SJSA1 (cell line): Measurements from ENCODE around the gene HOXD8. TPM values are rescaled to one million over a fixed set of nuclear protein-coding genes. Genes with fewer than 3 reads are reported as not detected.

Source experiments
- DNase-seq, 2 experiments: peaks; one replicate each; pipeline ENCODE4 v3.0.0-alpha.2; 2015 to 2020; ENCODE audit warnings: low spot score in 2 of 2, low read depth in 1 of 2
- H3K27ac ChIP-seq: fragments of 250-450 bp; sonication (Bioruptor Pico); 2 replicates; pipeline ENCODE4 v1.5.1; 2020; ENCODE audit warnings: mild to moderate bottlenecking, moderate library complexity
- H3K27me3 ChIP-seq: fragments of 250-450 bp; sonication (Bioruptor Pico); replicated peaks from 2 replicates; pipeline ENCODE4 v1.5.1; 2020; ENCODE audit warnings: mild to moderate bottlenecking, moderate library complexity
- H3K36me3 ChIP-seq: fragments of 250-450 bp; sonication (Bioruptor Pico); 2 replicates; pipeline ENCODE4 v1.5.1; 2020; ENCODE audit warnings: mild to moderate bottlenecking
- H3K4me1 ChIP-seq: fragments of 250-450 bp; sonication (Bioruptor Pico); replicated peaks from 2 replicates; pipeline ENCODE4 v1.6.1; 2021; ENCODE audit warnings: mild to moderate bottlenecking
- H3K4me3 ChIP-seq: fragments of 250-450 bp; sonication (Bioruptor Pico); 2 replicates; pipeline ENCODE4 v1.5.1; 2020; ENCODE audit warnings: mild to moderate bottlenecking
- H3K9me3 ChIP-seq: fragments of 250-450 bp; sonication (Bioruptor Pico); replicated peaks from 2 replicates; pipeline ENCODE4 v1.5.1; 2020; ENCODE audit warnings: mild to moderate bottlenecking
- total RNA-seq: library from RNA; depleted of rRNA; stranded (reverse); fragments of >200 nt; shearing (Covaris generic); gene quantifications from 2 replicates; pipeline ENCODE4 v1.2.3, GENCODE V29; 2014

The HOXD8 gene
- total RNA-seq, 1 experiment from 2014 or later, result 16.8 TPM

DNA sequence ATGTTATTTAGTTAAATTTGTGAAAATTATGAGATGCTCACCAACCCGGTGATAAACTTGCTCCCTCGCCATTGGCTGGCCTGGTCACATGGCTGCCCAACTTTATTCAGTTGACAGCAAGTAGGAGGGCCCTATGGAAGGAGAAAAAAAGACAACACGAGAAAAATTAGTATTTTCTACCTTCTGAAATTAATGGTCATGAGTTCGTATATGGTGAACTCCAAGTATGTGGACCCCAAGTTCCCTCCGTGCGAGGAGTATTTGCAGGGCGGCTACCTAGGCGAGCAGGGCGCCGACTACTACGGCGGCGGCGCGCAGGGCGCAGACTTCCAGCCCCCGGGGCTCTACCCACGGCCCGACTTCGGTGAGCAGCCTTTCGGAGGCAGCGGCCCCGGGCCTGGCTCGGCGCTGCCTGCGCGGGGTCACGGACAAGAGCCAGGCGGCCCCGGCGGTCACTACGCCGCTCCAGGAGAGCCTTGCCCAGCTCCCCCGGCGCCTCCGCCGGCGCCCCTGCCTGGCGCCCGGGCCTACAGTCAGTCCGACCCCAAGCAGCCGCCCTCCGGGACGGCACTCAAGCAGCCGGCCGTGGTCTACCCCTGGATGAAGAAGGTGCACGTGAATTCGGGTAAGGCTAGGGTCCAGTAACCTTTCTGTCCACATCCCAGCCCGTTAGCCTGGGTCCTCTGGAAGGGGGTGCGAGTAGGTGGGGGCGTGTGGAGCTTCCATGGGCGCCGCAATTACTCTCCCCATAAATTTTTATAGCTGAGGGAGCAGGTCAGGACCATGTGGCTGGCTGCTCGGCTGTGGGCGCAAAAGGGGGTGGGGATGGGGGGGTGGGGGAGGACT lies 22.2 kb downstream of the HOXD8 start, which contains the start of gene HOXD4:
TSS of gene HOXD4 (plus strand) at position 109 of the 846 bp plus-strand sequence. CDS start at position 193, 84 bp downstream.
- H3K4me1 ChIP-seq, result no peaks in the 10 kb centered on the region
- H3K9me3 ChIP-seq, result no peaks in the 10 kb centered on the region
- H3K27me3 ChIP-seq, result no peaks in the 10 kb centered on the region
- H3K27ac ChIP-seq, result no peak within 1 kb of the TSS
- peaks cover 14% of the 10 kb centered on the region; the same call in 1 of the 2 replicates for H3K36me3 ChIP-seq
- no peak within 1 kb of the TSS for H3K4me3 ChIP-seq
- DNase-seq, result no peak

DNA sequence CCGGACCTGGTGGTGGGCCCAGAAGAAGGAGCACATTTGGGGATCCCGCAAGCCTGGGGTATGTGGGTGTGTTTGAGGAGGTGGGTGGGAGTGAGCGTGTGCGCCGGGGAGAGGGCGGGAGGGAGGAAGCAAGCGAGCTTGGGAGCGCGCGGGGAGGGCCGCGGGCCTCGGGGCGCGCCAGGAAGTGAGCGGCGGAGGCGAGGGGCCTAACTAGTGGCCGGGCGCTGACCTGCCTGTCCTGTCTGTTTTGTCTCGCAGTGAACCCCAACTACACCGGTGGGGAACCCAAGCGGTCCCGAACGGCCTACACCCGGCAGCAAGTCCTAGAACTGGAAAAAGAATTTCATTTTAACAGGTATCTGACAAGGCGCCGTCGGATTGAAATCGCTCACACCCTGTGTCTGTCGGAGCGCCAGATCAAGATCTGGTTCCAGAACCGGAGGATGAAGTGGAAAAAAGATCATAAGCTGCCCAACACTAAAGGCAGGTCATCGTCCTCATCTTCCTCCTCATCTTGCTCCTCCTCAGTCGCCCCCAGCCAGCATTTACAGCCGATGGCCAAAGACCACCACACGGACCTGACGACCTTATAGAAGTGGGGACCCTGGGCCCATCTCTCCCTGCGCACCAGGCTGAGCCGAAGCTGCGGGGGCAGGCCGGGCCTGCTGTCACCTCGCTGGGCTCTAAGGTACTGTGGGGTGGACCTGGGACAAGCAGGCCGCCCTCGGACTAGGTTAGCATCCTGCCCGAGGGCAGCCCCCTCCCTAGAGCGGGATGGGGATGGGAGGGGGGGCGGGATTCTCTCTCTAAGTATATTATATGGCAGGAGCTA lies 23.1 kb downstream of the HOXD8 start:
- no peak overlapping the region for H3K4me3 ChIP-seq
- peak in 1 of 2 experiments; percentile 31 for DNase-seq
- H3K27ac ChIP-seq, result no peak overlapping the region
- no peaks in the 10 kb centered on the region for H3K27me3 ChIP-seq
- H3K9me3 ChIP-seq, result no peaks in the 10 kb centered on the region
- peaks cover 14% of the 10 kb centered on the region; the same call in 1 of the 2 replicates for H3K36me3 ChIP-seq
- H3K4me1 ChIP-seq, result no peaks in the 10 kb centered on the region

DNA sequence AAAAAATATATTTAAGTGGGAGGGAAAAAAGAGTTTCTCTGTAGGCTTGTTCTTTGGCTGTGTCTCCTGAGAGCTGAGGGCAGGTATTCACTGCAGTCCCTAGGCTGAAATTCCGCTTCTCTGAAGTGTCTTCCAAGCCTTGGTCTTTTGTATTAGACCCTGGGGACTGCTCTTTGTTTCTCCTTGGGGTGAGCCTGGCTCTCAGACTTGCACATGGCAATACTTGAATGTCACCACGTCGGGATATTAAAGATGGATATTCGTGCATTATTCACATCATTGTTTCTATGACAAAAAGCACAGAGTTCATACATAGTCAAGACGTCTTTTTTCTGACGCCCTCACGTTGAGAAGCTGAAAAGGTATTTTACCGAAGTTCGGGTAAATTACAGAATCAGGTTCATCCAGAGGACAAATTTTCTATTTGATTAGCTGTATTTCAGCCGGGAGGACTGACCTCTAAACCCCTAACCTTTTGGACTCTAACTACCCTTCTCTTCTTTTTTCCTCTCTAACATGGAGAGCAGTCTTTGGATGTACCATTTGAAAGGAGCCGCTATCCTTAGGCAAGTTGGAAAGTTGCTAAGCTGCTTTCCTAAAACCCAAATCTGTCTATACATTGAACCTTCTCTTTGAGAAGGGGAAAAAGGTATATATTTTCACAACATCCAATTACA lies 25.2 kb downstream of the HOXD8 start:
- H3K9me3 ChIP-seq, result no peaks in the 10 kb centered on the region
- H3K4me3 ChIP-seq, result no peak overlapping the region
- H3K4me1 ChIP-seq, result no peaks in the 10 kb centered on the region
- no peaks in the 10 kb centered on the region for H3K27me3 ChIP-seq
- no peak for DNase-seq
- no peak overlapping the region for H3K27ac ChIP-seq
- peaks cover 14% of the 10 kb centered on the region; the same call in 1 of the 2 replicates for H3K36me3 ChIP-seq

DNA sequence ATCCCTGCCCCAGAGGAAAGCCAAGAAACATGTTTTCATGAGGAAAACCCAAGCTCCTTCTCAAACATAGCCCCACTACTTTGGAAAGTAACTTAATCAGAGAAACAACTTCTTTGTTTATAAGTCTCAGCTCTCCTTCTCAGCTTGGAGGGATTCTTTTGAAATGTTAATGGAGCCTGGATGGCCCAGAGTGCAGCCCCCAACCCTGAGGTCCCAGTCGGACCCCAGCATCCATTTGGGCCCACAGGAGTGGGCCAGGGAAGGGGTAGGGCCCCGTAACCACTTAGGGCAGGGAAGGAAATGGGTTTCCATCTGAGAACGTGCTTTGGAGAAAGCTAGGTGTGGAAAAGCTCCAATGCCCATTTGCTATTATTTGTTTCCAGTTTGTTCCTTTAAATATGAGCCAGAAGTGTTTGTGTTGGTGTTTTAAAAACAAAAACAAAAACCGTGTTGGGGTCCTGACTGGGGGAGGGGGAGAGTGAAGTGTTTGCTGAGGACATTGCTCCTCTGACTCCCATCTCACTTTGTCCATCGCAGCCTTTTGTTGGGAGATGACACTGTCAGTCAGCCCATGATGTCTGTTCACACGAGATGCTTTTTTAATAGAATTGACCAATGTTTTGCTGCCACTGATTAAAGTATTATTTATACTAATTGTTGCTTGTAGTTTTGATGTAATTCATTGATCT lies 26.0 kb downstream of the HOXD8 start:
- no peaks in the 10 kb centered on the region for H3K27me3 ChIP-seq

DNA sequence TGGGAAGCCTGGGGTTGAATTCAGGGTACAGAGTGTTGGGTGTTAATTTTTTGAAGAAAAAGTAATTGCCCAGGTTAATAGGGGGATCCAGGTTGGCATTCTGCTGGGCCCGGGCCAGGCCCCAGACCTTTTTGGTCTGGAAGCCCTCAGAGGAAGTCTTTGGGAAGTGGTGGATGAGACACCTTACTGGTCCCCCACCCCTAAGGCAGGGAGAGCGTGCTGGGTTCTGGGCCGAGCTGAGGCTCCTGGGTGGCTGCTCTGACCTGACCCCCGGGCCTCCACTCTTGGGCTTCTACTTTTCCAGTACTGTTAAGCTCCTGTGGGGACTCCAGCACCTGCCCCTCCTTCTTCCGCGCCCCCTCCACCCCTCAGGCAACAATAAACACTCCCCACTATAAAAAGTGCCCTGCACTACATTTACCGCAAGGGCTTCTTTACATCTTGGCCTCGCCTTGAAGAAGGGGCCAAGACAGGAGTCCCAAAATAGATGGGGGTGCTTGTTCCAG lies 26.8 kb downstream of the HOXD8 start:
- H3K27ac ChIP-seq, result no peak overlapping the region
- H3K27me3 ChIP-seq, result no peaks in the 10 kb centered on the region
- peak in 1 of 2 experiments; percentile 22 for DNase-seq
- no peaks in the 10 kb centered on the region for H3K9me3 ChIP-seq
- no peak overlapping the region for H3K4me3 ChIP-seq
- H3K36me3 ChIP-seq, result peaks cover 14% of the 10 kb centered on the region; the same call in 1 of the 2 replicates
- H3K4me1 ChIP-seq, result no peaks in the 10 kb centered on the region

More for the DNA sequence above, 26.0 kb downstream of the HOXD8 start:
- H3K4me1 ChIP-seq, result no peaks in the 10 kb centered on the region
- H3K27ac ChIP-seq, result no peak overlapping the region
- H3K9me3 ChIP-seq, result no peaks in the 10 kb centered on the region
- DNase-seq, result no peak
- no peak overlapping the region for H3K4me3 ChIP-seq
- H3K36me3 ChIP-seq, result peaks cover 14% of the 10 kb centered on the region; the same call in 1 of the 2 replicates

DNA sequence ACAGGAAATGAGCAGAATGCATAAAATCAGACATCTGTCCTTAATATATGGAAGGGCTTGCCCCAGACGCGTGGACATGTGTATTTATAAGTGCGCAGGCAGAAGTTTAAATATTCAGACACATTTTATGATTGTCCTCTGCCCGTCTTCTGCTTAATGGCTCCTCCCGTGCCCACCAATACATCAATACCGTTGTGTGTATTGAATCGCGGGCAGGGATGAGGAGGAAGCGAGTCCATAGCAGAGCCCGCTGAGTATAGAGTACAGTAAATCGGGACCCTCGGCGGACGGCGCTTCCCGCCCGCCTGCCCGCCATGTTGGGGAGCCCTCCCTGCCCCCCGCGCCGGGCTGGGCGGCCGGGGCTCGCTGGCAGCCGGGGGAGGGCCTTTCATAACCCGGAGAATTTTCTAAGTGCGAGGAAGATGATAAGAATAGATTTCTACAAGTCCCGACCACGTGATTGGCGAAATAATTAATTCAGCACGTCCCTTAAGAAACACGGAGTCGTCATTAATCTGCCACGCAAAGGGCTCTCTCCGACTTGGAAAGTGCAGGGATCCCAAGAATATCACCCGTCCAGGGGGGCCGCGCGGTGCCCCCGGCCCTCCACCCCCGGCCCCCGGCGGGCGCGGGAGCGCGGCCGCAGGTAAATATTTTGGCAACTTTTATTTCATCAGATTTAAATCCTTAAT lies 27.4 kb downstream of the HOXD8 start, which contains the start of gene HOXD3:
TSS of gene HOXD3 (plus strand) at position 501 of the 692 bp plus-strand sequence. CDS start 11,808 bp downstream, outside the sequence.
- peaks cover 14% of the 10 kb centered on the region; the same call in 1 of the 2 replicates for H3K36me3 ChIP-seq

DNA sequence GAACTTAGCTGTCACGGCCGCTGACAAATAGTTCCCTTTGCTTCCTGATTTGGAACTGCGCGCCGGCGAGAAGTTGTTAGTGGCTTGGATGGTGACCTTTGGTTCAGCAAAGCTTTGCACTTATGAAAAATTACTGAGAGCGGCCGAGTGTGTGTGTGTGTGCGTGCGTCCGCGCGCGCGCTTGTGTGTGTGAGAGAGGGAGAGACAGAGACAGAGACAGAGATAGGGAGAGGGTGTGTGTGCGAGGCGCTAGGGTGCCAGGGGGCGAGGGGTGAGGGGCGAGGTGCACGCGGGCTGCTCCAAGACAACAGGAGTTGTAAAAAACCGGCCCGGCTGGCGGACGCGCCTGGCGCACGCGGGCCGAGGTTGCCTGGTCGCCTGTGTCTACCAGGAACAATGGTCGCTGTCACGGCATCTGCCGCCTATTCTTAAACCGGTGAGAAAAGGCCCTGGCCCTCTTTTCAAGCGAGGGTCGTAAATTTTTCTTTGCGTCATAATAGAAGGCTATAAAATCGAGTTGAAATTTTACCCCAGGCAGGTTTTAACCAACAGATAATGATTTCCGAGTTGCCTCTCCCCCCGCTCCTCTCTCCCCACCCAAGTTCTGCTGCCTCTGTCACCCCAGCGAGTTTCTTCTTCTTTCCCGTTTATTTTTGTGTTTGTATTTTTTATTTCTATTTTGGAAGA lies 28.1 kb downstream of the HOXD8 start:
- H3K4me1 ChIP-seq, result no peaks in the 10 kb centered on the region
- H3K9me3 ChIP-seq, result no peaks in the 10 kb centered on the region
- no peaks in the 10 kb centered on the region for H3K27me3 ChIP-seq
- H3K4me3 ChIP-seq, result no peak overlapping the region
- peaks cover 11% of the 10 kb centered on the region; the same call in 1 of the 2 replicates for H3K36me3 ChIP-seq
- DNase-seq, result peak in 1 of 2 experiments; percentile 37
- H3K27ac ChIP-seq, result no peak overlapping the region

More for the DNA sequence above, 27.4 kb downstream of the HOXD8 start, which contains the start of gene HOXD3:
- H3K4me1 ChIP-seq, result no peaks in the 10 kb centered on the region
- H3K27me3 ChIP-seq, result no peaks in the 10 kb centered on the region
- no peak within 1 kb of the TSS for H3K4me3 ChIP-seq
- DNase-seq, result peak in 1 of 2 experiments; percentile 27
- no peak within 1 kb of the TSS for H3K27ac ChIP-seq
- H3K9me3 ChIP-seq, result no peaks in the 10 kb centered on the region

DNA sequence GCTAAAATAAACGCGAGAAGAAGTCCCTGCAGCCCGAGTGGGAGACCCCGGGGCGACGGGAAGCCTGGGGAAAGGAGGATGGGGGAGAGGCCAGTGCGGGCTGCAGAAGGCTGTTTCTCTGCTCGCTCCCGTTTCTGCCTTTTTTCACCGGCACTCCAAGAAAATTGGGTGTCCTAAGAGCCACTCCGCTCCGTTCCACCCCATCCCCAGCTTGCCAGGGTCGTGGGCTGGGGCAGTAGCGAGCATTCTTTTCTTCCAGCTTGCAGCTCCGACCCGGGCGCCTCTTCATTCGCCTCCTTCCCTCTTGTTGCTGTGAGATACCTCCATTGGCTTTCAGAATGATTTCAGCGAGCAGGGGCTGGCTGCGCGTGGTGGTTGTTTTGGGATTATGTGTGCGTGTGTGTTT lies 28.7 kb downstream of the HOXD8 start:
- H3K27ac ChIP-seq, result no peak overlapping the region
- H3K27me3 ChIP-seq, result no peaks in the 10 kb centered on the region
- H3K9me3 ChIP-seq, result no peaks in the 10 kb centered on the region
- no peak overlapping the region for H3K4me3 ChIP-seq
- DNase-seq, result peak in 1 of 2 experiments; percentile 20
- no peaks in the 10 kb centered on the region for H3K4me1 ChIP-seq
- peaks cover 10% of the 10 kb centered on the region; the same call in 1 of the 2 replicates for H3K36me3 ChIP-seq

DNA sequence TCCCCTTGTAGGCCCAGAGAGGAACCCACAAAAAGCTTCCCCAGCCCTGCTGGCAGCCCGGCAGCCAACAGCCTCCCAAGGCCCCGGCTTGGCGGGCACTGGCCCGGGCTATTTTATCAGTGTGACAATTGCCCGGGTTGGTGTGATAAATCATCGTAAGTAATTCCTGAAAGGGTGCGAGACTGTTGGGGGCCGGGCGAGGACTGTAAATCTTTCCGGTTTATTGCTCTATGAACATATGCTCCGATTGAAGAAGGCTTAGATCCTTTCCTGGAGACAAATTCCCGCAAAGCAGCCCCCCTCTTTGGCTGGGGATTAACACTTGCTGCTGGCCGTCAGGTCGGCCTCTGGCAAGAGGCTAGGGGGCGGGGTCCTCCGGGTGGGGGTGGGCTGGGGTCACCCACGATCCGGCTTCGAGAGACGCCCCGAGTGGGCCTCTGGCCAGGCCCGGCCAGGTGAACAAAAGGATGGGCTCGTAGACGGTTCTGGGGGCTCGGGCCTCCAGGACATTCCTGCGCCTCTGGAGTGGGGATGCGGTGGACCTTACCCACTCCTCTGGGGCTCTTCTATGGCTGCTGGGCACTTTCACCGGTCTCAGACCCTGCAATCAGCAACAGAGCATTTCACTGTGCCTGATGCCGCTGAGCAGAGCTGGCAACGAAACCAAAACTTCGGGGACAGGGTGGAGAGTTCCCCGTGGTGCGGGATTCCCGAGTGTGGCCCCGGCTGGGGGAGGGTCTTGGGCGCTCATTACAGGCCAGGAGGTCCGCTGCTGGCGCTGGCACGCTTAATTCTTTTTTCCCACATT lies 29.6 kb downstream of the HOXD8 start:
- Histone ChIP-seq H3K9me3 (no peaks in the 10 kb centered on the region), H3K36me3 (peaks cover 10% of the 10 kb centered on the region; the same call in 1 of the 2 replicates), H3K4me3 (no peak overlapping the region), H3K27ac (no peak overlapping the region), H3K4me1 (no peaks in the 10 kb centered on the region), H3K27me3 (no peaks in the 10 kb centered on the region)
- DNase-seq, result no peak

DNA sequence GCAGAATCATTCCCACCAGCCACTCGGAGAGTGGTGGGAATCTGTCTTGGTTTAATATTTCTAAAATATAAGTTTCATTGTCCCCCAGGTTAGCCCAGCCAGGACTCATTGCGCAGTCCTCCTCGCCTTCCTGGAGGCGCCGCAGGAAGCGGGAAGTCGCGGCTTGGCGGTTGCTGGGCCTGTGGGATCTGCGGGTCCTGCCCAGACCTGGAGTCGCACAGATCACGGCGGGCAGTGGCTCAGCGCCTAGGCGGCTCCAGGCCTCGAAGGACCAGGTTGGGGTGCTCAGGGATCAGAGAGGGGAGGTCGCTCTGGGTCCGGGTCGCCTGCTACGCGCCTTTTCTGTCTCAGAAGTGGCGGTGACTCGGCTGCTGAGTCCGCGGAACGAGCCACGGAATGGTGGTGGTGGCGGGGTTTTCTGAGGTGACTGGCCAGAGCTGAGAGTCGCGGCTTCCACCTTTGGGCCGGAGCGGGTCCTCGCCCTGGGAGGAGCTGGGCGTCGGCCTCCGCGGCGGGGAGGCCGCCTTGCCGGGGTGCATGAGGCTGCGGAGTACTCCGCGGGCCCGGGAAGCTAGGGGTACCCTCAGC lies 30.3 kb downstream of the HOXD8 start:
- H3K4me1 ChIP-seq, result no peaks in the 10 kb centered on the region
- no peak overlapping the region for H3K27ac ChIP-seq
- H3K4me3 ChIP-seq, result no peak overlapping the region
- peaks cover 8% of the 10 kb centered on the region; the same call in 1 of the 2 replicates for H3K36me3 ChIP-seq
- no peak for DNase-seq
- H3K9me3 ChIP-seq, result no peaks in the 10 kb centered on the region
- H3K27me3 ChIP-seq, result no peaks in the 10 kb centered on the region
